SK-N-SH (cell line): ENCODE results near the gene TCF7L2.

Experiments used
- CTCF ChIP-seq: fragments of 200-600 bp; sonication (generic); IDR thresholded peaks from 2 replicates; pipeline ENCODE4 v1.6.1; 2017; ENCODE audit warnings: antibody characterized with exemption, mild to moderate bottlenecking, moderate library complexity
- EP300 ChIP-seq, 2 experiments: IDR thresholded peaks; 2 replicates each; pipeline versions ENCODE4 v1.4.0 to v1.6.1; 2012; ENCODE audit warnings: borderline replicate concordance in 1 of 2, low read depth in 1 of 2, low read length in 1 of 2
- FOXJ3 ChIP-seq: sonication (generic); formaldehyde crosslinking; IDR thresholded peaks from 2 replicates; pipeline ENCODE4 v1.5.1; 2020; ENCODE audit warnings: mild to moderate bottlenecking, missing genetic modification reagents
- MAX ChIP-seq: IDR thresholded peaks from 2 replicates; pipeline ENCODE4 v1.4.0; 2012; ENCODE audit warnings: low read depth
- MXI1 ChIP-seq: IDR thresholded peaks from 2 replicates; pipeline ENCODE4 v1.6.1; 2012; ENCODE audit warnings: mild to moderate bottlenecking, low read depth, low read length, improper control_type of control experiment
- PBX3 ChIP-seq: IDR thresholded peaks from 2 replicates; pipeline ENCODE4; 2012
- RAD21 ChIP-seq: IDR thresholded peaks from 2 replicates; pipeline ENCODE4 v1.6.1; 2012; ENCODE audit warnings: mild to moderate bottlenecking, low read length
- RCOR1 ChIP-seq: fragments of 150-350 bp; IDR thresholded peaks from 2 replicates; pipeline ENCODE4 v1.6.1; 2017; ENCODE audit warnings: antibody characterized with exemption, low read length
- REST ChIP-seq: IDR thresholded peaks from 2 replicates; pipeline ENCODE4 v1.6.1; 2012; ENCODE audit warnings: mild to moderate bottlenecking, low read depth, low read length, moderate library complexity

- no peak for TF ChIP-seq MAX
- TF ChIP-seq RAD21 = no peak; the same call in 1 of the 2 replicates
- TF ChIP-seq CTCF = no peak
- 0 out of 2 replicates have a peak, but pooled peaks have one; percentile 53 for TF ChIP-seq FOXJ3 (CRISPR knock-in tag)
- peak; percentile 62; the same call in 1 of the 2 replicates for TF ChIP-seq RCOR1
- peak in 1 of 2 experiments; percentile 40; a peak in 1 of 4 replicates for TF ChIP-seq EP300 (IDR thresholded peaks at IDR 0.05; ENCODE audit: borderline replicate concordance in 1 of 2, low read depth in 1 of 2, low read length in 1 of 2)
- no peak for TF ChIP-seq REST
- no peak for TF ChIP-seq PBX3
- TF ChIP-seq MXI1 = no peak
These were observed 221.6 kb downstream of the TCF7L2 start for GRCh38 chr10:113171662-113172061.
